B cell (primary cell): ENCODE measurements around the gene NDUFA1. TPM values are rescaled to one million over a fixed set of nuclear protein-coding genes. Genes with fewer than 3 reads are reported as not detected.
"Not testable (repeated sequence)": the region's sequence is repeated elsewhere in the genome, so short reads cannot be mapped to it uniquely, and the experiment has no call there.

Source experiments
- ATAC-seq: fragments of 200-7000 bp; cut with Tn5 transposase; one replicate; pipeline ENCODE4 v1.10.0; 2021; ENCODE audit warnings: low read depth, mild to moderate bottlenecking, moderate number of reproducible peaks, moderate library complexity
- CTCF ChIA-PET: fragments of 350-600 bp; sonication (Branson Sonifier 250); formaldehyde crosslinking; loops from one replicate; lab custom pipeline; 2021; ENCODE audit warnings: antibody characterized with exemption, inconsistent platforms; lab: Charles Lee
- POLR2A ChIA-PET: fragments of 350-600 bp; sonication (Branson Sonifier 250); formaldehyde crosslinking; loops from one replicate; lab custom pipeline; 2021; ENCODE audit warnings: antibody characterized with exemption; lab: Charles Lee
- DNase-seq: peaks from one replicate; pipeline ENCODE4 v3.0.0; 2013
- H2AFZ ChIP-seq: 2 replicates; pipeline ENCODE4 v1.6.1; 2012; ENCODE audit warnings: mild to moderate bottlenecking, low read depth, low read length; ENCODE audit not compliant: insufficient read depth, poor library complexity, severe bottlenecking
- H3K27ac ChIP-seq, 2 donors: 1 replicate in 1 of 2; 2 replicates in 1 of 2; pipeline ENCODE4 v1.5.1; 2012 to 2013; ENCODE audit warnings: low read length in 2 of 2, mild to moderate bottlenecking in 2 of 2, moderate library complexity in 1 of 2
- H3K27me3 ChIP-seq, 4 experiments: fragments of 200-600 bp in 1 of 4; sonication (generic) in 1 of 4; replicated peaks in 1 of 4; 1 replicate in 2 of 4; 2 replicates in 2 of 4; pipeline versions ENCODE4 v1.6.1 to v1.7.0; 2013 to 2016; ENCODE audit warnings: low read length in 3 of 4, mild to moderate bottlenecking in 2 of 4, mixed read lengths in 1 of 4, moderate library complexity in 1 of 4; ENCODE audit not compliant: insufficient read depth in 4 of 4, control insufficient read depth in 3 of 4; ENCODE audit errors: control extremely low read depth in 1 of 4
- H3K36me3 ChIP-seq, 2 experiments: replicated peaks in 1 of 2; 1 replicate in 1 of 2; 2 replicates in 1 of 2; pipeline versions ENCODE4 v1.6.1 to v1.7.1; 2013; ENCODE audit warnings: low read length in 1 of 2; ENCODE audit not compliant: insufficient read depth in 2 of 2, control insufficient read depth in 1 of 2; ENCODE audit errors: control extremely low read depth in 1 of 2, extremely low read depth in 1 of 2
- H3K4me1 ChIP-seq, 2 donors: fragments of 200-600 bp in 1 of 2; sonication (generic) in 1 of 2; 1 replicate in 1 of 2; 2 replicates in 1 of 2; pipeline versions ENCODE4 v1.5.1 to v1.6.1; 2013 to 2017; ENCODE audit warnings: low read length in 2 of 2; ENCODE audit not compliant: control insufficient read depth in 2 of 2, insufficient read depth in 2 of 2
- H3K4me2 ChIP-seq: replicated peaks from 2 replicates; pipeline ENCODE3; 2012; ENCODE audit warnings: mild to moderate bottlenecking, low read depth, low read length; ENCODE audit not compliant: poor library complexity, severe bottlenecking
- H3K4me3 ChIP-seq, 5 experiments: fragments of 200-600 bp in 1 of 5; sonication (generic) in 1 of 5; 1 replicate in 3 of 5; 2 replicates in 2 of 5; pipeline versions ENCODE4 v1.5.1 to v1.7.0; 2011 to 2016; ENCODE audit warnings: low read length in 4 of 5, mild to moderate bottlenecking in 4 of 5, low read depth in 2 of 5, control low read depth in 1 of 5, moderate library complexity in 1 of 5; ENCODE audit not compliant: insufficient read depth in 1 of 5; ENCODE audit errors: control extremely low read depth in 1 of 5, extremely low read depth in 1 of 5
- H3K79me2 ChIP-seq: fragments of 200-600 bp; sonication (generic); one replicate; pipeline ENCODE4 v1.6.0; 2016; ENCODE audit warnings: low read length; ENCODE audit not compliant: control insufficient read depth, insufficient read depth
- H3K9ac ChIP-seq: fragments of 200-600 bp; sonication (generic); 2 replicates; pipeline ENCODE4 v1.6.1; 2017; ENCODE audit warnings: mild to moderate bottlenecking, low read length, moderate library complexity
- H3K9me3 ChIP-seq, 3 donors: one replicate each; pipeline versions ENCODE4 v1.6.1 to v1.7.1; 2013; ENCODE audit warnings: low read length in 2 of 3; ENCODE audit not compliant: control insufficient read depth in 2 of 3, insufficient read depth in 1 of 3; ENCODE audit errors: control extremely low read depth in 1 of 3
- H4K20me1 ChIP-seq: 2 replicates; pipeline ENCODE4 v1.6.0; 2012; ENCODE audit warnings: mild to moderate bottlenecking, low read length; ENCODE audit not compliant: insufficient read depth, control insufficient read depth, poor library complexity, severe bottlenecking
- H3K27ac Mint-ChIP-seq: one replicate; pipeline ENCODE4 v1.8.0; 2021; ENCODE audit warnings: mixed read lengths
- H3K27me3 Mint-ChIP-seq: one replicate; pipeline ENCODE4 v1.8.0; 2021; ENCODE audit warnings: mixed read lengths
- H3K4me1 Mint-ChIP-seq: one replicate; pipeline ENCODE4 v1.8.0; 2021; ENCODE audit warnings: mixed read lengths
- H3K4me3 Mint-ChIP-seq: one replicate; pipeline ENCODE4 v1.8.0; 2021; ENCODE audit warnings: mixed read lengths
- H3K9me3 Mint-ChIP-seq: one replicate; pipeline ENCODE4 v1.8.0; 2022; ENCODE audit warnings: mixed read lengths; ENCODE audit not compliant: insufficient read depth
- CTCF ChIP-seq: fragments of 200-600 bp; IDR thresholded peaks from one replicate; pipeline ENCODE4 v1.8.0; 2022; ENCODE audit warnings: antibody characterized with exemption, mild to moderate bottlenecking
- EZH2 ChIP-seq: IDR thresholded peaks from 2 replicates; pipeline ENCODE4 v1.6.1; 2012; ENCODE audit warnings: borderline replicate concordance, low read depth, mild to moderate bottlenecking, moderate library complexity, low read length; ENCODE audit not compliant: insufficient read depth, poor library complexity, severe bottlenecking
- WGBS: methylation state at CpG from one replicate; pipeline ENCODE4 v1.1.5; 2013; ENCODE audit warnings: missing lambda C conversion rate; ENCODE audit not compliant: insufficient coverage; 5-methylcytosine and 5-hydroxymethylcytosine counted together
- intact Hi-C: fragments of 100-400 bp; cut with micrococcal nuclease; formaldehyde crosslinking; loops from one replicate; pipeline ENCODE4 v1.10.0; 2022
- polyA plus RNA-seq: library from polyadenylated mRNA; depleted of rRNA; stranded (reverse); fragments of >200 nt; gene quantifications from 2 replicates; pipeline ENCODE4 v1.2.3, GENCODE V29; 2012
- total RNA-seq, 2 donors: library from RNA; stranded (reverse); fragments of 120-200 nt in 1 of 2; gene quantifications; 1 replicate in 1 of 2; 2 replicates in 1 of 2; pipeline versions ENCODE4 v1.2.3 to v1.2.4, GENCODE V29; 2013 to 2022

Gene NDUFA1
- total and polyA plus RNA-seq, 2 donors (not counting 1 experiment from before 2014, with no cell fraction given) = 29.0 to 39.5 TPM

DNA sequence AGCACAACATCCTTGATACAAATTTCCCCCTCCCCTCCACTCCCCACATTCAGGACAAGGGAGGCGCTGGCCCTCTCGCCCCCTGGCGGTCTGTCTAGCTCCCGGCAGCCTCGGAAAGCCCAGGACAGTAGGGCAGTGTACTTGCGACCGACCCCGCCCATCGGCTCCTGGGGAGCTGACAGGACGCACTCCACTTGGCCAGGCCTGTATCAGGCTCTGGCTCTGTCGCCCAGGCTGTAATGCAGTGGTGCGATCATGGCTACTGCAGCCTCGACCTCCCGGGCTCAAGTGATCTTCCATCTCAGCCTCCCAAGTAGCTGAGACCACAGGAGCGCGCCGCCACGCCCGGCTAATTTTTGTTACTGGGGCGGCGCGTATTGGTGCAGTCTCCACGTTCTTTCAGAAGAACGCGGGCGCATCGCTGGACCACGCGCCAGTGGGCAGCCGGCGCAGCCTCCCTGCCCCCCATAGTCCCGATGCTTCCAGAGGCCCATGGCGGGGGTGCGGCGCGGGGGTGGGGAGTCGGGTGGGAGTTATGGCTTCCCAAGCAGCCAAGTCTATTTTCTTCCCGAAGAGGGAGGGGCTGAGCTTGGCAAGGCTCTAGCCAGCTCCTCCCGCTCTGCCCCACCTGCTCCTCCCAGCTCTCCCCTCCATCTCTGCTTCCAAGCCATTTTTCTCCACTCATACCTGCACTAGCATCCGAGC, 16.2 kb downstream of the NDUFA1 start:
- Histone ChIP-seq H3K27ac (no peak overlapping the region), H3K4me2 (peak overlapping the region; percentile 72), H2AFZ (peak overlapping the region; percentile 70), H3K36me3 (no peaks in the 10 kb centered on the region), H3K4me1 (peaks cover 5 to 9% of the 10 kb centered on the region in 2 donors), H3K4me3 (peak overlapping the region in 4 of 5 experiments; percentile 27 to 50 (median 40)), H3K9ac (peak overlapping the region; percentile 50), H3K27me3 (no peaks in the 10 kb centered on the region), H3K9me3 (no peaks in the 10 kb centered on the region), H3K79me2 (no peaks in the 10 kb centered on the region), H4K20me1 (no peaks in the 10 kb centered on the region)
- ATAC-seq (peak; percentile 86), DNase-seq (peak; percentile 66)
- intact Hi-C loops = loop anchor here (5.0 kb wide), 1 partner anchor 36 kb away; the partner anchor contains the start of gene UPF3B
- Mint-ChIP-seq H3K4me3 (peak overlapping the region; percentile 71), H3K9me3 (no peaks in the 10 kb centered on the region), H3K27me3 (no peaks in the 10 kb centered on the region), H3K27ac (no peak overlapping the region), H3K4me1 (peaks cover 9% of the 10 kb centered on the region)
- POLR2A ChIA-PET = no interaction called here
- CTCF ChIA-PET = interaction anchor here (0.6 to 1.0 kb wide), 6 partner anchors 12 to 399 kb away, joined by 3 to 5 read pairs (median 3); no protein-coding TSS in a partner anchor
- peak; percentile 53 for TF ChIP-seq CTCF
- TF ChIP-seq EZH2 = no peak
- WGBS = 5% methylated on average over 14 of the region's 40 CpGs

- H3K36me3 ChIP-seq, H3K9ac ChIP-seq, POLR2A ChIA-PET, H3K27ac Mint-ChIP-seq, CTCF ChIA-PET, H3K4me3 Mint-ChIP-seq, intact Hi-C loops, H3K27me3 ChIP-seq, H3K4me3 ChIP-seq, H3K4me1 ChIP-seq, H3K4me1 Mint-ChIP-seq, DNase-seq, H3K9me3 Mint-ChIP-seq, H3K27me3 Mint-ChIP-seq, H4K20me1 ChIP-seq, H3K4me2 ChIP-seq, H3K9me3 ChIP-seq, H2AFZ ChIP-seq, H3K79me2 ChIP-seq, H3K27ac ChIP-seq, ATAC-seq: not testable (repeated sequence)
- WGBS = 87% methylated on average over 7 of the region's 36 CpGs
Measured at GRCh38 chrX:119890626-119891025, 19.0 kb downstream of the NDUFA1 start.

- CTCF ChIA-PET = interaction anchor here (0.6 to 0.7 kb wide), 2 partner anchors 402 to 440 kb away, joined by 3 read pairs; no protein-coding TSS in a partner anchor
- not testable (repeated sequence) for H3K27me3 Mint-ChIP-seq
Measured at GRCh38 chrX:119891961-119892692, 20.5 kb downstream of the NDUFA1 start.

More at GRCh38 chrX:119891961-119892692, 20.5 kb downstream of the NDUFA1 start:
- H2AFZ ChIP-seq, H4K20me1 ChIP-seq, DNase-seq, ATAC-seq, H3K4me1 ChIP-seq, intact Hi-C loops, H3K9ac ChIP-seq, H3K36me3 ChIP-seq, POLR2A ChIA-PET, H3K9me3 Mint-ChIP-seq, H3K4me2 ChIP-seq, H3K4me3 Mint-ChIP-seq, H3K27ac ChIP-seq, H3K27me3 ChIP-seq, H3K79me2 ChIP-seq, H3K9me3 ChIP-seq, H3K4me3 ChIP-seq, H3K4me1 Mint-ChIP-seq, H3K27ac Mint-ChIP-seq: not testable (repeated sequence)
- 100% methylated on average over 2 of the region's 16 CpGs for WGBS
